Stimulated activated CD8-positive, alpha-beta memory T cell treated with anti-CD3 and anti-CD28 coated beads, Interleukin-4, amount 100 ng/mL, for 4 hours (primary cell): ENCODE results near the gene MAGEB17.
"Not testable (repeated sequence)": the region's sequence is repeated elsewhere in the genome, so short reads cannot be mapped to it uniquely, and the experiment has no call there.

Source experiments
- DNase-seq, 2 donors: peaks; one replicate each; pipeline ENCODE4 v3.0.0-alpha.2; 2020; ENCODE audit warnings: low read depth in 2 of 2, low spot score in 1 of 2

MAGEB17 gene

GRCh38 chrX:16155581-16156096, 11.6 kb upstream of the MAGEB17 start:
- no peak for DNase-seq

GRCh38 chrX:16156692-16157331, 10.5 kb upstream of the MAGEB17 start:
- DNase-seq = no peak

GRCh38 chrX:16160729-16161128, 6.6 kb upstream of the MAGEB17 start:
- no peak for DNase-seq

- not testable (repeated sequence) for DNase-seq
These were observed 6.1 kb upstream of the MAGEB17 start for GRCh38 chrX:16161173-16161572.

GRCh38 chrX:16162391-16162790, 4.9 kb upstream of the MAGEB17 start:
- DNase-seq = no peak

- no peak for DNase-seq
These were observed 2.5 kb upstream of the MAGEB17 start for GRCh38 chrX:16164748-16165147.

- no peak for DNase-seq
These were observed 3.8 kb downstream of the MAGEB17 start for GRCh38 chrX:16171039-16171438.

- DNase-seq = no peak
These were observed 4.7 kb downstream of the MAGEB17 start for GRCh38 chrX:16171944-16172343.

GRCh38 chrX:16172391-16172790, 5.1 kb downstream of the MAGEB17 start:
- no peak for DNase-seq

- DNase-seq = no peak
These were observed 8.2 kb downstream of the MAGEB17 start for GRCh38 chrX:16175329-16176061.

GRCh38 chrX:16177260-16177659, 10.0 kb downstream of the MAGEB17 start:
- no peak for DNase-seq

- not testable (repeated sequence) for DNase-seq
These were observed 16.6 kb downstream of the MAGEB17 start for GRCh38 chrX:16183843-16184242.

GRCh38 chrX:16185725-16186136, 18.4 kb downstream of the MAGEB17 start:
- no peak for DNase-seq

- no peak for DNase-seq
These were observed 19.2 kb downstream of the MAGEB17 start for GRCh38 chrX:16186380-16187007.

GRCh38 chrX:16187024-16187760, 19.9 kb downstream of the MAGEB17 start:
- DNase-seq = no peak

- no peak for DNase-seq
These were observed 21.4 kb downstream of the MAGEB17 start for GRCh38 chrX:16188687-16189086.

- no peak for DNase-seq
These were observed 24.3 kb downstream of the MAGEB17 start for GRCh38 chrX:16191605-16192004.

GRCh38 chrX:16196829-16197228, 29.5 kb downstream of the MAGEB17 start:
- DNase-seq = no peak

GRCh38 chrX:16199343-16199742, 32.1 kb downstream of the MAGEB17 start:
- DNase-seq = no peak

GRCh38 chrX:16202943-16203342, 35.7 kb downstream of the MAGEB17 start:
- DNase-seq = no peak

- DNase-seq = no peak
These were observed 37.3 kb downstream of the MAGEB17 start for GRCh38 chrX:16204538-16204937.
